Esophagus squamous epithelium (tissue), 4 donors: Measurements from ENCODE around the gene SCLY.

Experiments used
- CTCF ChIP-seq, 6 experiments: fragments of 450-650 bp in 4 of 6; fragments of 200-600 bp in 2 of 6; sonication (generic) in 2 of 6; IDR thresholded peaks; one replicate each; pipeline ENCODE4 v1.5.1; 2016 to 2019; ENCODE audit warnings: antibody characterized with exemption in 6 of 6, mild to moderate bottlenecking in 4 of 6, moderate library complexity in 4 of 6
- POLR2A ChIP-seq, 4 donors: fragments of 450-650 bp; IDR thresholded peaks; one replicate each; pipeline ENCODE4 v1.6.1; 2017; ENCODE audit warnings: antibody characterized with exemption in 4 of 4, mild to moderate bottlenecking in 4 of 4, moderate library complexity in 3 of 4

GRCh38 chr2:238069877-238070276 lies 9.1 kb downstream of the SCLY start:
- no peak for TF ChIP-seq CTCF (IDR thresholded peaks at IDR 0.05)
- TF ChIP-seq POLR2A (IDR thresholded peaks at IDR 0.05), result no peak
